SK-N-SH (cell line): Measurements from ENCODE around the gene MAP6. TPM values are rescaled to one million over a fixed set of nuclear protein-coding genes. Genes with fewer than 3 reads are reported as not detected.

ENCODE experiments used
- CTCF ChIA-PET: fragments of 300-600, 350-600 bp; formaldehyde crosslinking; extraction: SDS; loops from one replicate; lab custom pipeline; 2021; lab: Yijun Ruan, JAX
- POLR2A ChIA-PET: fragments of 350-600 bp; sonication (Branson Sonifier 250); formaldehyde crosslinking; extraction: SDS; loops from one replicate; lab custom pipeline; 2020; ENCODE audit warnings: antibody characterized with exemption, inconsistent platforms; lab: Yijun Ruan, JAX
- DNase-seq: peaks from one replicate; pipeline ENCODE4 v3.0.0; 2012
- H2AFZ ChIP-seq: fragments of 200-600 bp; sonication (generic); 2 replicates; pipeline ENCODE4 v1.8.1; 2016; ENCODE audit warnings: antibody characterized with exemption, mild to moderate bottlenecking, low read depth
- H3F3A ChIP-seq: fragments of 200-600 bp; sonication (generic); replicated peaks from 2 replicates; pipeline ENCODE3; 2016; ENCODE audit warnings: antibody characterized with exemption, mild to moderate bottlenecking; ENCODE audit not compliant: insufficient read depth
- H3K27ac ChIP-seq, 2 experiments: fragments of 200-500 bp in 1 of 2; fragments of 200-600 bp in 1 of 2; sonication (Bioruptor generic) in 1 of 2; sonication (generic), shearing (Covaris generic) in 1 of 2; 2 replicates each; pipeline versions ENCODE4 v1.5.1 to v1.6.1; 2014 to 2016; ENCODE audit warnings: low read depth in 2 of 2, inconsistent platforms in 1 of 2, low read length in 1 of 2, mild to moderate bottlenecking in 1 of 2, mixed read lengths in 1 of 2
- H3K27me3 ChIP-seq: fragments of 200-600 bp; sonication (generic), shearing (Covaris generic); 2 replicates; pipeline ENCODE4 v1.6.1; 2016; ENCODE audit warnings: mixed run types; ENCODE audit not compliant: insufficient read depth
- H3K36me3 ChIP-seq, 2 experiments: fragments of 200-500 bp in 1 of 2; fragments of 200-600 bp in 1 of 2; sonication (Bioruptor generic) in 1 of 2; sonication (generic) in 1 of 2; replicated peaks in 1 of 2; 2 replicates each; pipeline versions ENCODE3 to v1.5.1; 2014 to 2016; ENCODE audit warnings: low read length in 1 of 2, mild to moderate bottlenecking in 1 of 2; ENCODE audit not compliant: insufficient read depth in 2 of 2, control insufficient read depth in 1 of 2
- H3K4me1 ChIP-seq, 2 experiments: fragments of 200-500 bp in 1 of 2; fragments of 200-600 bp in 1 of 2; sonication (Bioruptor generic) in 1 of 2; sonication (generic), shearing (Covaris generic) in 1 of 2; 2 replicates each; pipeline versions ENCODE4 v1.5.1 to v1.6.1; 2014 to 2016; ENCODE audit warnings: low read depth in 1 of 2, low read length in 1 of 2, mixed run types in 1 of 2; ENCODE audit not compliant: insufficient read depth in 2 of 2, control insufficient read depth in 1 of 2
- H3K4me2 ChIP-seq: fragments of 200-600 bp; sonication (generic), shearing (Covaris generic); 2 replicates; pipeline ENCODE4 v1.6.1; 2017; ENCODE audit warnings: mixed run types
- H3K4me3 ChIP-seq, 2 experiments: fragments of 200-500 bp in 1 of 2; fragments of 200-600 bp in 1 of 2; sonication (Bioruptor generic) in 1 of 2; sonication (generic), shearing (Covaris generic) in 1 of 2; 2 replicates each; pipeline versions ENCODE4 v1.5.1 to v1.8.1; 2014 to 2016; ENCODE audit warnings: low read depth in 2 of 2, inconsistent platforms in 1 of 2, low read length in 1 of 2, mild to moderate bottlenecking in 1 of 2, mixed read lengths in 1 of 2, moderate library complexity in 1 of 2
- H3K79me2 ChIP-seq: fragments of 200-600 bp; sonication (generic); 2 replicates; pipeline ENCODE4 v1.8.1; 2017; ENCODE audit warnings: mild to moderate bottlenecking; ENCODE audit not compliant: insufficient read depth
- H3K9ac ChIP-seq: fragments of 200-600 bp; sonication (generic); 2 replicates; pipeline ENCODE4 v1.6.1; 2017; ENCODE audit warnings: mixed run types
- H3K9me2 ChIP-seq: fragments of 200-600 bp; sonication (generic); 2 replicates; pipeline ENCODE4 v1.6.1; 2017; ENCODE audit warnings: mixed run types
- H3K9me3 ChIP-seq: fragments of 200-600 bp; sonication (generic); 2 replicates; pipeline ENCODE4 v1.6.1; 2017; ENCODE audit warnings: mixed run types, mild to moderate bottlenecking, moderate library complexity
- H4K20me1 ChIP-seq: fragments of 200-600 bp; sonication (generic); 2 replicates; pipeline ENCODE4 v1.6.1; 2017; ENCODE audit warnings: mild to moderate bottlenecking, mixed run types; ENCODE audit not compliant: insufficient read depth
- CHD2 ChIP-seq: fragments of 150-350 bp; IDR thresholded peaks from 2 replicates; pipeline ENCODE4 v1.6.1; 2018; ENCODE audit warnings: low read length; ENCODE audit not compliant: partially characterized antibody
- ELF1 ChIP-seq: IDR thresholded peaks from 2 replicates; pipeline ENCODE4 v1.4.0; 2012
- EP300 ChIP-seq, 2 experiments: IDR thresholded peaks; 2 replicates each; pipeline versions ENCODE4 v1.4.0 to v1.6.1; 2012; ENCODE audit warnings: borderline replicate concordance in 1 of 2, low read depth in 1 of 2, low read length in 1 of 2
- EZH2phosphoT487 ChIP-seq: fragments of 200-600 bp; sonication (generic); IDR thresholded peaks from 2 replicates; pipeline ENCODE4 v1.6.1; 2017; ENCODE audit warnings: low read depth, mixed run types, mild to moderate bottlenecking, antibody characterized with exemption, moderate library complexity, borderline replicate concordance
- FOSL2 ChIP-seq: IDR thresholded peaks from 2 replicates; pipeline ENCODE4 v1.4.0; 2012; ENCODE audit warnings: low read depth, mild to moderate bottlenecking, moderate library complexity, borderline replicate concordance
- FOXJ3 ChIP-seq: sonication (generic); formaldehyde crosslinking; IDR thresholded peaks from 2 replicates; pipeline ENCODE4 v1.5.1; 2020; ENCODE audit warnings: mild to moderate bottlenecking, missing genetic modification reagents
- GABPA ChIP-seq: IDR thresholded peaks from 2 replicates; pipeline ENCODE4 v1.4.0; 2012; ENCODE audit warnings: low read depth, mild to moderate bottlenecking
- IRF3 ChIP-seq: fragments of 150-350 bp; IDR thresholded peaks from 2 replicates; pipeline ENCODE4 v1.6.1; 2016; ENCODE audit warnings: mild to moderate bottlenecking, low read depth, low read length
- JUND ChIP-seq: IDR thresholded peaks from 2 replicates; pipeline ENCODE4 v1.4.0; 2012
- MXI1 ChIP-seq: IDR thresholded peaks from 2 replicates; pipeline ENCODE4 v1.6.1; 2012; ENCODE audit warnings: mild to moderate bottlenecking, low read depth, low read length, improper control_type of control experiment
- POLR2AphosphoS5 ChIP-seq: IDR thresholded peaks from 2 replicates; pipeline ENCODE4 v1.6.1; 2012; ENCODE audit warnings: low read depth, low read length
- RAD21 ChIP-seq: IDR thresholded peaks from 2 replicates; pipeline ENCODE4 v1.6.1; 2012; ENCODE audit warnings: mild to moderate bottlenecking, low read length
- RCOR1 ChIP-seq: fragments of 150-350 bp; IDR thresholded peaks from 2 replicates; pipeline ENCODE4 v1.6.1; 2017; ENCODE audit warnings: antibody characterized with exemption, low read length
- REST ChIP-seq: IDR thresholded peaks from 2 replicates; pipeline ENCODE4 v1.6.1; 2012; ENCODE audit warnings: mild to moderate bottlenecking, low read depth, low read length, moderate library complexity
- RXRA ChIP-seq: IDR thresholded peaks from 2 replicates; pipeline ENCODE4 v1.4.0; 2012; ENCODE audit warnings: low read depth, mild to moderate bottlenecking, borderline replicate concordance
- SIN3A ChIP-seq: IDR thresholded peaks from 2 replicates; pipeline ENCODE4 v1.6.1; 2012; ENCODE audit warnings: low read depth, mild to moderate bottlenecking, low read length, moderate library complexity, borderline replicate concordance
- TAF1 ChIP-seq: IDR thresholded peaks from 2 replicates; pipeline ENCODE4 v1.6.1; 2012; ENCODE audit warnings: low read depth, mild to moderate bottlenecking, low read length, moderate library complexity, borderline replicate concordance
- TEAD4 ChIP-seq: IDR thresholded peaks from 2 replicates; pipeline ENCODE4 v1.4.0; 2012; ENCODE audit warnings: mild to moderate bottlenecking, borderline replicate concordance; ENCODE audit not compliant: insufficient read depth
- USF1 ChIP-seq: IDR thresholded peaks from 2 replicates; pipeline ENCODE4 v1.4.0; 2012; ENCODE audit warnings: low read depth, borderline replicate concordance
- WGBS: methylation state at CpG from one replicate; pipeline ENCODE4 v1.1.6; 2017; ENCODE audit warnings: low lambda C conversion rate; 5-methylcytosine and 5-hydroxymethylcytosine counted together
- polyA plus RNA-seq, 3 experiments: library from polyadenylated mRNA; depleted of rRNA; stranded (reverse); fragments of >200 nt; gene quantifications; 2 replicates each; pipeline ENCODE4 v1.2.3, GENCODE V29; 2012
- TF ChIP-seq, protein P1 (sequence below): IDR thresholded peaks from 2 replicates; pipeline ENCODE4 v1.4.0; 2012; ENCODE audit warnings: low read depth, borderline replicate concordance

Gene MAP6
- polyA plus RNA-seq, 1 of the 3 experiments (the other 2 are of a cell fraction), result 11.1 TPM

DNA sequence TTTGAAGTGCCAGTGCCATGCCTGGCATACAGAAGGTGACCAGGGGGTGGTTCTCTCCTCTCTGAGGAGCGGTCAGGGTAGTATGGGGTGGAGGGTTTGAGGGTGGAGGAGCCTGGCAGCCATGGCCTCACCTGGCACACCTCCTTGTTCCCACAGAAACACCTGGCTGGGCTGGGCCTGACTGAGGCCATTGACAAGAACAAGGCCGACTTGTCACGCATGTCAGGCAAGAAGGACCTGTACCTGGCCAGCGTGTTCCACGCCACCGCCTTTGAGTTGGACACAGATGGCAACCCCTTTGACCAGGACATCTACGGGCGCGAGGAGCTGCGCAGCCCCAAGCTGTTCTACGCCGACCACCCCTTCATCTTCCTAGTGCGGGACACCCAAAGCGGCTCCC is 97.2 kb downstream of the MAP6 start:
- H3K4me1 ChIP-seq, result no peaks in the 10 kb centered on the region; a peak in 1 of 4 replicates
- peaks cover 23% of the 10 kb centered on the region for H3F3A ChIP-seq
- H3K79me2 ChIP-seq, result peaks cover 22% of the 10 kb centered on the region
- no peak overlapping the region for H3K9ac ChIP-seq
- DNase-seq, result no peak
- no peaks in the 10 kb centered on the region for H3K27me3 ChIP-seq
- no peak overlapping the region for H3K27ac ChIP-seq
- no peak overlapping the region for H2AFZ ChIP-seq
- CTCF ChIA-PET, result interaction anchor here (1.2 to 1.5 kb wide), 4 partner anchors 9 to 39 kb away, joined by 3 to 4 read pairs (median 3); no protein-coding TSS in a partner anchor
- H3K4me2 ChIP-seq, result no peak overlapping the region
- 98% methylated on average over 11 of the region's 14 CpGs for WGBS
- peaks cover 54 to 69% of the 10 kb centered on the region in 2 experiments for H3K36me3 ChIP-seq
- H3K9me2 ChIP-seq, result no peaks in the 10 kb centered on the region
- no peak overlapping the region for H3K4me3 ChIP-seq
- H4K20me1 ChIP-seq, result peaks cover 30% of the 10 kb centered on the region
- POLR2A ChIA-PET, result interaction anchor here (0.8 to 1.3 kb wide), 2 partner anchors 11 to 18 kb away, joined by 3 to 7 read pairs; no protein-coding TSS in a partner anchor
- TF ChIP-seq EZH2phosphoT487, result no peak
- no peak for TF ChIP-seq TAF1
- no peak for TF ChIP-seq EP300 (IDR thresholded peaks at IDR 0.05; ENCODE audit: borderline replicate concordance in 1 of 2, low read depth in 1 of 2, low read length in 1 of 2)
- no peak for TF ChIP-seq JUND
- no peak for TF ChIP-seq USF1
- TF ChIP-seq, protein P1, sequence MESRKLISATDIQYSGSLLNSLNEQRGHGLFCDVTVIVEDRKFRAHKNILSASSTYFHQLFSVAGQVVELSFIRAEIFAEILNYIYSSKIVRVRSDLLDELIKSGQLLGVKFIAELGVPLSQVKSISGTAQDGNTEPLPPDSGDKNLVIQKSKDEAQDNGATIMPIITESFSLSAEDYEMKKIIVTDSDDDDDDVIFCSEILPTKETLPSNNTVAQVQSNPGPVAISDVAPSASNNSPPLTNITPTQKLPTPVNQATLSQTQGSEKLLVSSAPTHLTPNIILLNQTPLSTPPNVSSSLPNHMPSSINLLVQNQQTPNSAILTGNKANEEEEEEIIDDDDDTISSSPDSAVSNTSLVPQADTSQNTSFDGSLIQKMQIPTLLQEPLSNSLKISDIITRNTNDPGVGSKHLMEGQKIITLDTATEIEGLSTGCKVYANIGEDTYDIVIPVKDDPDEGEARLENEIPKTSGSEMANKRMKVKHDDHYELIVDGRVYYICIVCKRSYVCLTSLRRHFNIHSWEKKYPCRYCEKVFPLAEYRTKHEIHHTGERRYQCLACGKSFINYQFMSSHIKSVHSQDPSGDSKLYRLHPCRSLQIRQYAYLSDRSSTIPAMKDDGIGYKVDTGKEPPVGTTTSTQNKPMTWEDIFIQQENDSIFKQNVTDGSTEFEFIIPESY, result no peak
- TF ChIP-seq FOSL2, result no peak
- no peak for TF ChIP-seq ELF1
- TF ChIP-seq GABPA, result no peak
- TF ChIP-seq IRF3, result no peak
- no peak for TF ChIP-seq POLR2AphosphoS5
- no peak for TF ChIP-seq CHD2
- no peak for TF ChIP-seq REST
- no peak for TF ChIP-seq SIN3A
- no peak for TF ChIP-seq RXRA
- no peak for TF ChIP-seq FOXJ3 (CRISPR knock-in tag)
- no peak for TF ChIP-seq MXI1
- no peak for TF ChIP-seq TEAD4
- TF ChIP-seq RAD21, result no peak
- TF ChIP-seq RCOR1, result no peak
- H3K9me3 ChIP-seq, result no peaks in the 10 kb centered on the region
